Uterus (tissue), 2 donors: ENCODE data around the gene PTRH1.

Experiments used
- CTCF ChIP-seq, 4 experiments: fragments of 200-600 bp in 2 of 4; fragments of 450-650 bp in 2 of 4; sonication (generic) in 2 of 4; IDR thresholded peaks; one replicate each; pipeline ENCODE4 v1.5.1; 2016 to 2019; ENCODE audit warnings: antibody characterized with exemption in 4 of 4, mild to moderate bottlenecking in 2 of 4, moderate library complexity in 1 of 4
- POLR2A ChIP-seq, 2 donors: fragments of 450-650 bp; IDR thresholded peaks; one replicate each; pipeline ENCODE4 v1.6.1; 2016; ENCODE audit warnings: antibody characterized with exemption in 2 of 2, mild to moderate bottlenecking in 1 of 2, moderate library complexity in 1 of 2

GRCh38 chr9:127698386-127698785 lies 17.1 kb downstream of the PTRH1 start:
- TF ChIP-seq CTCF (IDR thresholded peaks at IDR 0.05) (no peak), POLR2A (IDR thresholded peaks at IDR 0.05) (no peak)
